Activated gamma-delta T cell treated with anti-CD3 and anti-CD28 coated beads, Interleukin-2, amount 50 U/mL, for 16 hours (primary cell): ENCODE results near the gene BTBD17.

Experiments used
- DNase-seq: peaks from one replicate; pipeline ENCODE4 v3.0.0-alpha.2; 2020; ENCODE audit warnings: low read depth

The BTBD17 gene

GRCh38 chr17:74358697-74359096 is 3.0 kb downstream of the BTBD17 start:
- DNase-seq: no peak

GRCh38 chr17:74357466-74357809 is 4.2 kb downstream of the BTBD17 start:
- DNase-seq: no peak

- DNase-seq: no peak
These were observed 4.8 kb downstream of the BTBD17 start for GRCh38 chr17:74356646-74357465.

GRCh38 chr17:74355065-74355464 is 6.6 kb downstream of the BTBD17 start:
- DNase-seq: no peak

GRCh38 chr17:74354561-74354960 is 7.1 kb downstream of the BTBD17 start:
- no peak for DNase-seq

- no peak for DNase-seq
These were observed 7.5 kb downstream of the BTBD17 start for GRCh38 chr17:74354123-74354522.

GRCh38 chr17:74353446-74354060 is 8.1 kb downstream of the BTBD17 start:
- no peak for DNase-seq

- no peak for DNase-seq
These were observed 10.0 kb downstream of the BTBD17 start for GRCh38 chr17:74351552-74352210.

- DNase-seq: no peak
These were observed 11.2 kb downstream of the BTBD17 start for GRCh38 chr17:74350486-74350885.

- DNase-seq: no peak
These were observed 12.5 kb downstream of the BTBD17 start for GRCh38 chr17:74349120-74349519.

GRCh38 chr17:74347646-74348045 is 14.0 kb downstream of the BTBD17 start:
- no peak for DNase-seq

- DNase-seq: no peak
These were observed 16.0 kb downstream of the BTBD17 start for GRCh38 chr17:74345433-74346241.

GRCh38 chr17:74344658-74345057 is 17.0 kb downstream of the BTBD17 start:
- no peak for DNase-seq

- DNase-seq: no peak
These were observed 18.0 kb downstream of the BTBD17 start for GRCh38 chr17:74343526-74344284.

- DNase-seq: no peak
These were observed 18.5 kb downstream of the BTBD17 start for GRCh38 chr17:74343121-74343520.

- no peak for DNase-seq
These were observed 19.4 kb downstream of the BTBD17 start for GRCh38 chr17:74342224-74342623.

GRCh38 chr17:74340470-74341023 is 21.1 kb downstream of the BTBD17 start:
- DNase-seq: no peak

GRCh38 chr17:74339537-74340195 is 22.0 kb downstream of the BTBD17 start:
- no peak for DNase-seq

GRCh38 chr17:74337834-74338500 is 23.7 kb downstream of the BTBD17 start:
- no peak for DNase-seq

GRCh38 chr17:74336307-74336706 is 25.4 kb downstream of the BTBD17 start:
- no peak for DNase-seq
